ENCODE results near the gene ADGRG1.
"Not testable (repeated sequence)": the region's sequence is repeated elsewhere in the genome, so short reads cannot be mapped to it uniquely, and the experiment has no call there.

Gene ADGRG1

DNA sequence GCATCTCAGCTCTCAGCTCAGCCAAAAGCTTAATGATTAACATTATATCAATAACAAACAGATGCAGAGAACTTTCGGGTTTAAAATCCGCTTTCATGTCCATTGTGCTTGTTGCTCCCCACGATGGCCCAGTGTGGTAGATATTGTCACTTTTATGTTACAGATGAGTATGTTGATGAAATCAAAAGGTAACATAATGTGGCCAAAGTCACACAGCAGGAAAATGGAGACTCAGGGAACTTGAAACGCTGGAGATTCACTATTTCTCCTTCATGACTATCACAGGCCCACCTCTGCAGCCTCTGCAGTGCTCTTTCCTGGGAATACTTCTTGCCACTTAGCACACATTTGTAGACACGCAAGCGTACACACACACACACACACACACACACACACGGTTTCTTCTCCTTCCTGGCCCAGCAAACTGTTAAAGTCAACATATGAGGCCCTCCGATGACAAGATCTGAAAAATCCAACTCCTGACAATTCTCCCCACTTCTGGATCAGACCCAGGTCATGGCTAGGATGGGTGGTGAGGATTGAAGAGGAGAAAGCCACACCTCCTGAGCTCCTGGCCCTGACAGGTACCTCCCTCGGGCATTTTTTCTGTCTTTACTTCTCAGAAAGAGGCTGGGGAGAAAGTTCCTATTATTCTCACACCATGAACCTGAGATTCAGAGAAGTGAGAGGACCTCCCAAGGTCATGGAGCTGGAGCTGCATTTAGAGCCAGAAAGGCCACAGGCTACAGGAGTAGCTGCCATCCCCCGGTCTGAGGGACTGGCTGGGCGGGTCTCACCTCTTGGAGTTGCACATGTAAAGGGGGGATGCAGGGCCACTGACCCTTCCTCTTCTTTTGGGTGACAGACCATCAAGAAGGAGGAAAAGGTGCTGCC lies 75.8 kb downstream of the ADGRG1 start:
- no peak for DNase-seq

DNA sequence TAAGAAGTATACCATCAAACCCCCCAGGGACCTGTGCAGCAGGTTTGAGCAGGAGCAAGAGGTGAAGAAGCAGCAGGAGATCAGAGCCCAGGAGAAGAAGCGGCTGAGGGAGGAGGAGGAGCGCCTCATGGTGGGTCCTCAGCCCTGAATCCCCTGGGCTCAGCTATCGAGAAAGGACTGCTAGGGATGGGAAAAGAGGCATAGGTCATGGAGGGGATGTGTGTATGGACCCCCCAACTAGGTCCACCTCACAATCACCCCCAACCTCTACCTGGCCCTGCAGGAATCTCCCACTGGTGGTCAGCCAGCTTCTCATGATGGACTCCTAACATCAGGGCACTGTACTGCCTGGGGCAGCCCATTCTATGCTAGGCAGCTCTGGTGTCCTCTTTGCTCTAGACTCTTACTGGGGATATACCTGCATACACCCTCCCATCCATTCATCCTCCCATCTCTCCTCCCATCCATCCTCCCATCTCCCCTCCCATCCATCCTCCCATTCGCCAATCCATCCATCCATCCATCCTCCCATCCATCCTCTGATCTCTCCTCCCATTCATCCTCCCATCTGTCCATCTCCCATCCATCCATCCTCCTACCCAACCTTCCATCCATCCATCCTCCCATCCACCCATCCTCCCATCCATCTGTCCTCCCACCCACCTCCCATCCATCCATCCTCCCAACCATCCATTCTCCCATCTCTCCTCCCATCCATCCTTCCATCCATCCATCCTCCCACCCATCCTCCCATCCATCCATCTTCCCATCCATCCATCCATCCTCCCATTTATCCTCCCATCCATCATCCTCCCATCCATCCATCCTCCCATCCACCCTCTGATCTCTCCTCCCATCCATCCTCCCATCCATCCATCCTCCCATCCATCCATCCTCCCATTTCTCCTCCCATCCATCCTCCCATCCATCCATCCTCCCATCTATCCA lies 76.7 kb downstream of the ADGRG1 start:
- DNase-seq: no peak

DNA sequence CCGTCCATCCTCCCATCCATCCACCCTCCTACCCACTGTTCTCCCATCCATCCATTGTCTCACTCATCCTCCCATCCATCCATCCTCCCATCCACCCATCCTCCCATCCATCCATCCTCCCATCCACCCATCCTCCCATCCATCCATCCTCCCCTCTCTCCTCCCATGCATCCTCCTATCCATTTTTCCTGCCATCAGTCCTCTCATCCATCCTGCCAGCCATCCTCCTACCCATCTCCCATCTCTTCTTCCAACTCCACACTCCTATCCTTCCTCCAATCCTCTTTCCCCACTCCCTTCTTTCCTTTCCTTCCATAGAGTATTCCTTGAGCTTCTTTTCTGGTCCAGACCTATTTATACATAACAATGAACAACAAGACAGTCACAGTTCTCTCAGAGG lies 78.3 kb downstream of the ADGRG1 start:
- DNase-seq: no peak

DNA sequence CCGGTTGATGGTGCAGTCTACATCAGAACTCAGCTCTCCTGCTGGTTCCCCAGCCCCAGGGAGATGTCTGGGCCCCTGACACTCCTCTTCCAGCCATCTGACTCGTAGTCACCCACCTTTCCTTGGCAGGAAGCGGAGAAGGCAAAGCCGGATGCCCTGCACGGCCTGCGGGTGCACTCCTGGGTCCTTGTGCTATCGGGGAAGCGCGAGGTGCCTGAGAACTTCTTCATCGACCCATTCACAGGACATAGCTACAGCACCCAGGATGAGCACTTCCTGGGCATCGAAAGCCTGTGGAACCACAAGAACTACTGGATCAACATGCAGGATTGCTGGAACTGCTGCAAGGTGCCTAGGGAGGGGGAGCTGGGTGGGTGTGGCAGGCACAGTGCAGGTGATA lies 78.9 kb downstream of the ADGRG1 start:
- no peak for DNase-seq

DNA sequence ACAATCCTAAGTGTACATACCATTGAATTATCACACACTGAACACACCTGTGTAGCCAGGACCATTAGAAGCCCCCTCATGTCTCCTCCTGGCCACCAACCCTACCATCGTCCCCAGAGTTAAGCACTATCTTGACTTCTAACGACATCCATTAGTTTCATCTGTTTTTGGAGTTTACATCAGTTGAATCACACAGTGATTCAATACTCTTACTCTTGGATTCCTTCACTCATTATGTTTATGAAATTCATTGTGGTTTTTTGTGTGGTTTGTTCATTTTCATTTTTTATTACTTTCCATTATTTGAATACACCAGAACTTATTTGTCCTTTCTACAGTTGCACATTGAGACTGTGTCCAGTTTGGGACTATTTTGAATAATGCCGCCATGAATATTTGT lies 79.7 kb downstream of the ADGRG1 start:
- no peak for DNase-seq

DNA sequence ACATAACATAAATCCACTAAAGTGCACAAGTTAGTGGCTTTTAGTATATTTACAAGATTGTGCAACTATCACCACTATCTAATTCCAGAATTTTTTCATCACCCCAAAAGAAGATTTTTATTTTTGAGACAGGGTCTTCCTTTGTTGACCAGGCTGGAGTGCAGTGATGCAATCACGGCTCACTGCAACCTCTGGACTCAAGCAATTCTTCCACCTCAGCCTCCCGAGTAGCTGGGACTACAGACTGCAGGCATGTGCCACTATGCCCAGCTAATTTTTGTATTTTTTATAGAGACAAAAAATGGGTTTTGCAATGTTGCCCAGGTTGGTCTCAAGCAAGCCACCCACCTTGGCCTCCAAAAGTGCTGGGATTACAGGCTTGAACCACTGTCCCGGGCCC lies 81.2 kb downstream of the ADGRG1 start:
- DNase-seq: no peak

DNA sequence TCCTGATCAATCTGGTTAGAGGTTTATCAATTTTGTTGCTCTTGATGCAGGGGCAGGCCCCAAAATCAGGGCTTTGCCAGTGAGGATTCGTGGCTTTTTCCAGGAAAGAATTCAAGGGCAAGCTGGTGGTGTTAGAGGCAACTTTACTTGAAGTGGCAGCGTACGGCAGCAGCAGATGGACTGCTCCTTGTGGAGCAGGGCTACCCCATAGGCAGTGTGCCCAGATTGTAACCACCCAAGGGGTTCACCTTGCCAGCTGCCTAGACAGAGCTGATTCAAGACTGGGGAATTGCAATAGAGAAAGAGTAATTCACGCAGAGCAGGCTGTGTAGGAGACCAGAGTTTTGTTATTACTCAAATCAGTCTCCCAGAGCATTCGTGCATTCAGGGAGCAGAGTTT lies 82.9 kb downstream of the ADGRG1 start:
- DNase-seq: peak; percentile 1

DNA sequence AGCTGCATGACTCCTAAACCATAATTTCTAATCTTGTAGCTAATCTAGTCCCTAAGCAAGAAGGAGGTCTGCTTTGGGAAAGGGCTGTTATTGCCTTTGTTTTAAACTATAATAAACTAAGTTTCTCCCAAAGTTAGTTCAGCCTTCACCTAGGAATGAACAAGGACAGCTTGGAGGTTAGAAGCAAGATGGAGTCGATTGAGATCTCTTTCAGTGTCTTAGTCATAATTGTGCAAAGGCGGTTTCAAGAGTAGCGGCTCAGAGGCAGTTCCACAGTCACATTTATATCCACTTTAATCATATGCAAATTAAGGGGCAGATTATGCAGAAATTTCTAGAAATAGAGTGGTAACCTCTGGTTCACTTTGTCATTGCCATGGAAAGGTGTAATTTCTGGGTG lies 83.6 kb downstream of the ADGRG1 start:
- DNase-seq: no peak

DNA sequence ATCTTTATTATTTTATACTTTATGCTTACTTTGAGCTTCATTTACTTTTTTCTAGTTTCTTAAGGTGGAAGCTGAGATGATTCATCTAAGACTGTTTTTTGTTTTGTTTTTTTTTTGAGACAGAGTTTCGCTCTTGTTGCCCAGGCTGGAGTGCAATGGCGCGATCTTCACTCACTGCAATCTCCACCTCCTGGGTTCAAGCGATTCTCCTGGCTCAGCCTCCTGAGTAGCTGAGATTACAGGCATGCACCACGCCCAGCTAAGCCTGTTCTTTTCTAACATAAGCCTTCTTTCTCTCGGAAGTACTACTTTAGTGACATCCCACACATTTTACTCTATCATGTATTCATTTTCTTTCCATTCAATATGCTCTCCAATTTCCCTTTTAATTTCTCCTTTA lies 84.1 kb downstream of the ADGRG1 start:
- DNase-seq: not testable (repeated sequence)

DNA sequence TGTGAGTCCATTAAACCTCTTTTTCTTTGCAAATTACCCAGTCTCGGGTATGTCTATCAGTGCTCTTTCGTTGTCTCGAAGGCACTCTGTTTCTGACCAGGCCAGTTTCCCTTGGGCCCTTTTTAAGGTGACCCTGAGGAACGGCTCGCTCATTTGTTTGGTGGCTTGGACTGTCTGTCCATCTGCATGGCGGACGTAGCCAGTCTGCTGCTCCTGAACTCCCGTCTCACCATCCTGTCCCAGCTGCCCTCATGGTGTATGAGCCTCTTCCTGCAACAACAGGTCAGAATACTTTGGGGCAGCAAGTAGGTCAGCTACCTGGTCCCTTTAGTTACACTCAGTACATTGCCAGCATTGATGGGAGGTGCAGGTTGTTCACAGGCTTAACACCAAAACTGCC lies 85.2 kb downstream of the ADGRG1 start:
- DNase-seq: no peak

DNA sequence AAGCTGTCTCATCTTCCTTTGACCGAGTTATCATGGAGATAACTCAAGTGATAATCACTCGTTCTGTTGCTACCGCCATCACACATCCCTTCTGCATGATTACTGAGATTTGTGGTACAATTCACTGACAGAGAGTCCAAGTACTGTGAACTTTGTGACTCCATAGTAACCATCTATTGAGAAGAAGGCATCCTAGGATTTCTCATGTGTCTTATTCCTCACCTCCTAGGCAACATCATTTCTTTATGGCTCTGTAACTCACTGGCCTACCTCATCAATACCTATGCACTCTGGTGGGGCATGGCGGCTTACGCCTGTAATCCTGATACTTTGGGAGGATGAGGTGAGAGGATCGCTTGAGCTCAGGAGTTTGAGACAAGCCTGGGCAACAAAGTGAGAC lies 85.6 kb downstream of the ADGRG1 start:
- DNase-seq: no peak
